A549 (cell line): ENCODE results near the gene CTAG1B.

Experiments
- CBX8 ChIP-seq: fragments of 200-600 bp; sonication (generic); IDR thresholded peaks from 2 replicates; pipeline ENCODE4 v1.6.1; 2016
- EHMT2 ChIP-seq: fragments of 200-600 bp; sonication (generic); IDR thresholded peaks from 2 replicates; pipeline ENCODE4 v1.6.1; 2016; ENCODE audit warnings: antibody characterized with exemption, low read depth, mild to moderate bottlenecking, moderate library complexity
- EP300 ChIP-seq, 2 experiments: fragments of >200 bp; sonication (Bioruptor Twin); formaldehyde crosslinking; IDR thresholded peaks; 2 replicates in 1 of 2; 3 replicates in 1 of 2; pipeline ENCODE4 v1.6.1; 2016 to 2017
- MAZ ChIP-seq: fragments of 150-350 bp; IDR thresholded peaks from 2 replicates; pipeline ENCODE4 v1.6.1; 2014; ENCODE audit warnings: antibody characterized with exemption, low read depth, low read length, borderline replicate concordance
- MYC ChIP-seq: IDR thresholded peaks from 2 replicates; pipeline ENCODE4 v1.6.1; 2012; ENCODE audit warnings: mild to moderate bottlenecking, inconsistent platforms, low read length, improper control_type of control experiment, borderline replicate concordance
- POLR2A ChIP-seq: IDR thresholded peaks from 2 replicates; pipeline ENCODE4 v1.6.1; 2012; ENCODE audit warnings: mild to moderate bottlenecking, low read length
- POLR2AphosphoS2 ChIP-seq: conservative IDR thresholded peaks from 2 replicates; pipeline ENCODE4 v1.6.1; 2012; ENCODE audit warnings: low read length, improper control_type of control experiment, inconsistent platforms
- RAD21 ChIP-seq, 2 experiments: fragments of >200 bp in 1 of 2; sonication (Bioruptor Twin) in 1 of 2; formaldehyde crosslinking in 1 of 2; IDR thresholded peaks in 1 of 2; conservative IDR thresholded peaks in 1 of 2; 2 replicates in 1 of 2; 3 replicates in 1 of 2; pipeline ENCODE4 v1.6.1; 2012 to 2018; ENCODE audit warnings: inconsistent platforms in 1 of 2
- SMC3 ChIP-seq: fragments of >200 bp; sonication (Bioruptor Twin); formaldehyde crosslinking; IDR thresholded peaks from 3 replicates; pipeline ENCODE4 v1.6.1; 2018; ENCODE audit warnings: inconsistent platforms
- SREBF2 ChIP-seq: fragments of 450-650 bp; IDR thresholded peaks from 2 replicates; pipeline ENCODE4 v1.6.1; 2014; ENCODE audit warnings: mild to moderate bottlenecking, moderate library complexity
- ZC3H11A ChIP-seq: fragments of 450-650 bp; IDR thresholded peaks from 2 replicates; pipeline ENCODE4 v1.6.1; 2014; ENCODE audit warnings: antibody characterized with exemption, mild to moderate bottlenecking
- TF ChIP-seq, protein P1 (sequence below): fragments of >200 bp; sonication (Bioruptor Twin); formaldehyde crosslinking; IDR thresholded peaks from 3 replicates; pipeline ENCODE4 v1.5.1; 2016

- TF ChIP-seq MAZ (no peak), ZC3H11A (no peak), POLR2A (no peak), RAD21 (conservative IDR thresholded peaks at IDR 0.05 in 1 of 2, IDR thresholded peaks at IDR 0.05 in 1 of 2) (no peak), EP300 (IDR thresholded peaks at IDR 0.05) (no peak), CBX8 (no peak), SREBF2 (no peak), POLR2AphosphoS2 (no peak), SMC3 (no peak), MYC (no peak), EHMT2 (no peak)
- TF ChIP-seq, protein P1, sequence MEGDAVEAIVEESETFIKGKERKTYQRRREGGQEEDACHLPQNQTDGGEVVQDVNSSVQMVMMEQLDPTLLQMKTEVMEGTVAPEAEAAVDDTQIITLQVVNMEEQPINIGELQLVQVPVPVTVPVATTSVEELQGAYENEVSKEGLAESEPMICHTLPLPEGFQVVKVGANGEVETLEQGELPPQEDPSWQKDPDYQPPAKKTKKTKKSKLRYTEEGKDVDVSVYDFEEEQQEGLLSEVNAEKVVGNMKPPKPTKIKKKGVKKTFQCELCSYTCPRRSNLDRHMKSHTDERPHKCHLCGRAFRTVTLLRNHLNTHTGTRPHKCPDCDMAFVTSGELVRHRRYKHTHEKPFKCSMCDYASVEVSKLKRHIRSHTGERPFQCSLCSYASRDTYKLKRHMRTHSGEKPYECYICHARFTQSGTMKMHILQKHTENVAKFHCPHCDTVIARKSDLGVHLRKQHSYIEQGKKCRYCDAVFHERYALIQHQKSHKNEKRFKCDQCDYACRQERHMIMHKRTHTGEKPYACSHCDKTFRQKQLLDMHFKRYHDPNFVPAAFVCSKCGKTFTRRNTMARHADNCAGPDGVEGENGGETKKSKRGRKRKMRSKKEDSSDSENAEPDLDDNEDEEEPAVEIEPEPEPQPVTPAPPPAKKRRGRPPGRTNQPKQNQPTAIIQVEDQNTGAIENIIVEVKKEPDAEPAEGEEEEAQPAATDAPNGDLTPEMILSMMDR, result no peak
Measured at GRCh38 chrX:154657226-154657805, 38.2 kb upstream of the CTAG1B start.
